Gastroesophageal sphincter (tissue), 3 donors: ENCODE results near the gene AP3D1.

ENCODE experiments used
- CTCF ChIP-seq, 4 experiments: fragments of 200-600 bp in 2 of 4; fragments of 450-650 bp in 2 of 4; sonication (generic) in 1 of 4; IDR thresholded peaks; one replicate each; pipeline ENCODE4 v1.5.1; 2017 to 2019; ENCODE audit warnings: antibody characterized with exemption in 4 of 4, mild to moderate bottlenecking in 2 of 4, moderate library complexity in 2 of 4
- EP300 ChIP-seq: sonication (generic); formaldehyde crosslinking; IDR thresholded peaks from one replicate; pipeline ENCODE4 v1.6.1; 2017; ENCODE audit warnings: antibody characterized with exemption, mild to moderate bottlenecking
- POLR2AphosphoS5 ChIP-seq: sonication (generic); formaldehyde crosslinking; IDR thresholded peaks from one replicate; pipeline ENCODE4 v1.6.1; 2017; ENCODE audit warnings: antibody characterized with exemption

- TF ChIP-seq POLR2AphosphoS5 (no peak), CTCF (IDR thresholded peaks at IDR 0.05) (no peak), EP300 (no peak)
Observed at GRCh38 chr19:2120821-2121220, 30.5 kb downstream of the AP3D1 start.
